ENCODE data around the gene ARHGAP1. TPM values are rescaled to one million over a fixed set of nuclear protein-coding genes. Genes with fewer than 3 reads are reported as not detected.
A peak's percentile ranks its signal among the peaks of the same experiment; 100 is the strongest.

ARHGAP1 gene
- total and polyA plus RNA-seq, 2 of the 13 experiments (the other 11 are each of a cell fraction or from before 2014, with no cell fraction given) = 18.6 to 30.3 TPM

DNA sequence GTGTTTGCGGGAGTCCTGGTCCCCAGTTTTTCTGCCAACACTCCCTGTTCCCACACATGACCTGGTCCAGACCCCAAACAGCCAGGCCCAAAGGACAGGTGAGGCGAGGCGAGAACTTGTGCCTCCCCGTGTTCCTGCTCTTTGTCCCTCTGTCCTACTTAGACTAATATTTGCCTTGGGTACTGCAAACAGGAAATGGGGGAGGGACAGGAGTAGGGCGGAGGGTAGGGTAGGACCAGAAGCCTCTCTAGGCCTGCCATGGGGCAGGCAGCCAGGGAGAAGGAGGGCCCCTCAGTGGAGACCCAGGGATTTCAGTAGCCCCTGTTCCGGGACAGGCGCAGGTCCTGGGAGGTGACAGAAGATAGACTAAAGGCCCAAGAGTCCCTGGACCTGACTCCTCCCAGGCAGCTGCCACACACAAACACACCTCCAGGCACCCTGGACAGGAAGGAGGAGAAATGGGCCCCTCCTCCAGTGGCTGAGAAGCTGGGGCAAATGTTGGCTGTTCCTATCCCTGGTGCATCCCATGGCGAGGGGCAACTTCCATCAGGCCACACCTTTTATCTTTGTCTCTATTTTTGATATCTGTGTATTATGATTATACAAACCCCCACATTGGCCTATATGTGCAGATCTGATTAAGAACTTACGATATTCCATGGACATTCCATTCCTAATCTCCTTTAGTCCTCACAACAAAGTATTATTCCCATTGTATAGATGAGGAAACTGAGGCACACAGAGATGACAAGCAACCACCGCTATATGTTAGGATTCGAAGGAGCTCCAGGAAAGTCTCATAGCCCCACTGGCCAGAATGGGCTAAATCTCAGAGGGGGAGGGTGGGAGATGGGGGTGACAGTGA, 18.0 kb upstream of the ARHGAP1 start (continued):
- TF ChIP-seq ZBTB26 (CRISPR knock-in tag; IDR thresholded peaks at IDR 0.05; ENCODE audit: borderline replicate concordance) (no peak), ZNF781 (CRISPR knock-in tag; IDR thresholded peaks at IDR 0.05; ENCODE audit: borderline replicate concordance, not compliant biosample characterization) (no peak), ZNF709 (CRISPR knock-in tag; IDR thresholded peaks at IDR 0.05) (no peak; the same call in 1 of the 2 replicates), LBX2 (CRISPR knock-in tag; IDR thresholded peaks at IDR 0.05; ENCODE audit: borderline replicate concordance) (no peak), SP1 (IDR thresholded peaks at IDR 0.05) (no peak), SP1 (CRISPR knock-in tag; IDR thresholded peaks at IDR 0.05) (peak; percentile 45; the same call in 1 of the 2 replicates), KLF13 (CRISPR knock-in tag; IDR thresholded peaks at IDR 0.05) (no peak), YEATS4 (CRISPR knock-in tag; IDR thresholded peaks at IDR 0.05; ENCODE audit: borderline replicate concordance) (peak; percentile 81), ZNF704 (CRISPR knock-in tag; IDR thresholded peaks at IDR 0.05; ENCODE audit: borderline replicate concordance) (no peak), AHDC1 (CRISPR knock-in tag; IDR thresholded peaks at IDR 0.05; ENCODE audit: borderline replicate concordance) (peak; percentile 25; the same call in 1 of the 2 replicates), CREM (IDR thresholded peaks at IDR 0.05) (peak; percentile 82), CREM (CRISPR knock-in tag; IDR thresholded peaks at IDR 0.05) (no peak), IRF2 (CRISPR knock-in tag; IDR thresholded peaks at IDR 0.05) (peak; percentile 80), THAP11 (CRISPR knock-in tag; IDR thresholded peaks at IDR 0.05) (peak; percentile 81), ZFP91 (CRISPR knock-in tag; IDR thresholded peaks at IDR 0.05; ENCODE audit: borderline replicate concordance) (peak; percentile 85)

Data from HepG2 (cell line).